Measurements from ENCODE around the gene PPP2R3B.
"Not testable (repeated sequence)": the region's sequence is repeated elsewhere in the genome, so short reads cannot be mapped to it uniquely, and the experiment has no call there.

The PPP2R3B gene

DNA sequence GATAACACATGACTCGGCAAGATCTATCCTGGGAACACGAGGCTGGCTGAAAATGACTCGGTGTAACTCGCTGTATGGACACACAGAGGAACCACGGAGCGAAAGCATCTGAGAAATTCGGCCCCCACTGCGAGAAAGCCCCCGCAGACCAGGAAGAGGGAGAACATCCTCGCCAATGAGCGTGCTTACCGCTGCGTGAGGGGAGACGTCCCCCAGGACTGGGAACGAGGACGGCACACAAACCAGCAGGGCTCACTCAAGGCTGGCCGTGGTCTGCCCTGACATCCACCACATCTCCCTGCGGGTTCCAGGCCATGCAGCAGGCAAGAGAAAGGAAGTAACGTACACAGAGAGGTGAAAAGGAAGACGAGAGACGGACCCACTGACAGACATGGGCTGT, 50.5 kb downstream of the PPP2R3B start:
- no peak for DNase-seq

DNA sequence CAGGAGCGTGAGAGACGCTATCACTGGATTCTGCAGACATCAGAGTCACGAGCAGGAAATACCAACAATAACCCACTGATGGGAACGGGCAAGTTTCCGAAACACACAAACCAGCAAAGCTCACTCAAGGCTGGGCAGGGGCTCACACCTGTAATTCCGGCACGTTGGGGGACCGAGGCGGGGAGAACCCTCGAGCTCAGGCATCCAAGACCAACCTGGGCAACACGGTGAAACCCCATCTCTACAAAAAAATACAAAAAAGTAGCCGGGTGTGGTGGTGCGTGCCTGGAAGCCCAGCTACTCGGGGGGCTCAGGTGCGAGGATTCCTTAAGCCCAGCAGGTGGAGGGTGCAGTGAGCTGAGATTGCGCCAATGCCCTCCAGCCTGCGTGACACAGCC, 51.0 kb downstream of the PPP2R3B start:
- no peak for DNase-seq

- DNase-seq, result no peak
These were observed 51.5 kb downstream of the PPP2R3B start for GRCh38 chrX:334971-335757.

DNA sequence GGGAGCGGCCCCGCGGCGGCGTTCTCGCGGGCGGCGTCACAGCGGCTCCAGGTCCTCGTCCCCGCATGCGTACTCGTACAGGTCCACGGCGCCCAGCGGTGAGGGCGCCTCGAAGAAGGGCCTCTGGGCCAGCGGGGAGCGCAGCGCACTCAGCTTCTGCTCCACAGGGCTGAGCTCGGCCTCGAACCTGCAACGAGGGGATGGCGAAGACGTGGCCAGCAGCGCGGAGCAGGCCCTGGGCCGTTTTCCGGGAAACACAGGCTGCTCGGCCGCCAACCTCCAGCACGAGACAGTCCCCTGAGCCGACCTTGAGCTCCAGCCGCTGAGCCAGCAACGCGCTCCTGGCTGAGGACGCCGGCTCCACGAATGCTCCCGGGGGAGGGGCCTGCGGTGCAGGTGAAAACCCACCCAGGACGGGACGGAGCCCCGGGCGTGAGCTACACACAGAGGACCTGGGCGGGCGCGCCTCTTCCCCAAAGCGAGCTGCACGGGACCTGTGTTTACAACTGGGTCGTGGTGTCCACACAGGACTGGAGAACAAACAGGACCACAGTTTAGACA, 52.3 kb downstream of the PPP2R3B start:
- peak in 1 of 5 donors; percentile 10 for DNase-seq

DNA sequence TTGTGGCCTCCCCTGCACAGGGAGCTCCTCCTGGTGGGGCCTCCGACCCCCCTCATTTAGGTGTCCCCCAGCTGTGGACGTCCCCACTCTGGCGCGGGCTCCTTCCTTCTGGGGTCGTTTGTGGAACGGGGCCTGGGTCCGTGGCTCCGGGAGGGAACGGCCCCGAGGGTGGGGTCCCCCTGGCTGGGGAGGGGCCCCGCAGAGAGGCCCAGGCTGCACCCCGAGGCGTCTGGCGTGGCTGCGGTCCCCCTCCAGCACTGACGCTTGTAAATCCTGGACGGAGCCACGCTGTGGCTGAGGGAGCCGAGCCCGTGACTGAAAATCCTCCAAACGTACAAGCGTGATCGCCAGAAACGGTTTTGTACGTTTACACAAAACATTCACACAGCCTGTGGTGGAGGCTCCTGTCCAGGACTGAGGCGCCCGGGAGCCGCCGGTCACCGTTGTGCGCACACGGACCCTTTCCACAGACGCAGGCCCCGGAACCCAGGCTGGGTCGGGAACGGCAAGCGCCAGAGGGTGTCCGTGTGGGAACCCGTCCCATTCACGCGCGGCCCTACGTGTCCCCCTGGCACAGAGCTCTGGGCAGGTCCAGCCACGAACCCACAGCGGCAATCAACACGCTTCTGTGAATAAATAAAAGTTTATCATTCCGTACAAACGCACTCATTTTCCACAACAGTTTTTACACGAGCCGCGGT, 52.9 kb downstream of the PPP2R3B start:
- peak in 1 of 5 donors; percentile 16 for DNase-seq

- no peak for DNase-seq
These were observed 53.6 kb downstream of the PPP2R3B start for GRCh38 chrX:332916-333610.

DNA sequence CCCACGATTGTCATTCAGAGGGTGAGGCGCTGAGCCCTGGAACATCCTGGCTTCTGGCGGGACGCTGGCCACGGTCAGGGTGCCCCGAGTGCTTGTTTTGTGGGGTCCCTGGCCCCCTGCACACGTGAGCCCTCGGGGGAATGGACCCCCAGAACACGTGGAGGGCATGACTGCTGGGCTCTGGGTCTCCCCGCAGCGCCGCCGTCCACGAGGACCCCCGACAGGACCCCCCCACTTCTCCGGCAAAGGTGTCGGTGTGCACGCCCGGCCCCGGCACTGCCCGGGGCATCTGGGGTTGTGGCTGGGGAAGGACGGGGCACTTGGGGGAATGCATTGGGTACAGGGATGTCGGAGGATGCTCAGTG, 54.2 kb downstream of the PPP2R3B start:
- DNase-seq, result no peak

DNA sequence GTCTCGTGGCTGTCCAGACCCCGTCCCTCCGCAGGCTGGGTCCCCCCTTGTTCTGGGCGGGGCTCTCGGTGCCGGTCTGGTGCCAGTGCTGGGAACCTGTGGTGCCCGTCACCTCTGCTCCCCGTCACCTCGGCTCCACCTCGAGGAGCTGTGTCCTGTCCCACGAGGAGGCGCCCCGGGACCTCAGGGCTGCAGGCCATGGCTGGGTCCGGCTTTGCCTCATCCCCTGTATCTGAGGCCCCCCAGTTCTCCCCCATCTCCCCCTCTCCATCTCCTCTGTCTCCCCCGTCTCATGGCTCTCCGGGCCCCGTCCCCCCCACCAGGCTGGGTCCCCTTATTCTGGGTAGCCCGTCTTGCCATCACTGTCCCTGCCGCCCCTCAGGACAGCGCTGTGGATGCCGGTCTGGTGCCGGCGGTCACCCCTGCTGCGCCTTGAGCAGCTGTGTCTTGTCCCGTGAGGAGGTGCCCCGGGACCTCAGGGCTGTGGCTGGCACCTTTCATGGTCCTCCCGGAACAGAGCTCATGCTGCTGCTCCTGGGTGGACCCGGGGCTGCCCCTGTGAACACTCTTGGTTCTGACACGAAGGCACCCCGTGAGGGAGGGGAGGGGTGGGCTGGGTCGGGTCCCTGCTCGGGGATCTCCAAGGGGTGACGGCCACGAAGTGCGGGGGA, 54.7 kb downstream of the PPP2R3B start:
- DNase-seq, result no peak

DNA sequence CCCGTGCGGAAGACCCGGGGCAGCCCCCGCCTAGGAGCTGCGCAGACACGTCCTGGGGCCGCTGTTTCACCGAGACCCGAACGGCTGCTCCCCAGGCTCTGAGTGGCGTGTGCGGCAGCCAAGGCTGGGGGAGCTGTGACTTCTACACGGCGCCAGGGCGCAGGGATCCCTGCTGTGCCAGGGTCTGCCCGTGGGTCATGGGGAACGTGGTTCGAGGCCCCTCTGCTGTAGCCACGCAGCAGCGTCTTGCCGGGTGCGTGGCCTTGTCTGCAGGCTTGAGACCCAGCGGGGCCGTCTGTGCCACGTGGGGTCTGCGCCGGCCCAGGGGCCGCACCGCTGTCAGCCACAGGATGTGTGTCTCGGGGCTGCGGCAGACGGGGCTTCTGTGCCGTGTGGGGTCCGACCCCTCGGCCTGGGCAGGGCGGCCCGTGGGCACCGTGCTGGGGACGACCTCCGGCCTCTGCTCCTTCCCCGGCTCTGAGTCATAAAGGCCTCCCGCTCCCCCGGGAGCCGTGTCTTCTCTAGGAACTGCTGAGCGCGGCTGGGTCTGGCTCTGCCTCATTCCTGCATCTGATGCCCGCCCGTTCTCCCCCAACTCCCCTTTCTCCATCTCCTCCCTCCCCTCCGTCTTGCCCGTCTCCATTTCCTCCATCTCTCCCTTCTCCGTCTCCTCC, 55.4 kb downstream of the PPP2R3B start:
- no peak for DNase-seq

DNA sequence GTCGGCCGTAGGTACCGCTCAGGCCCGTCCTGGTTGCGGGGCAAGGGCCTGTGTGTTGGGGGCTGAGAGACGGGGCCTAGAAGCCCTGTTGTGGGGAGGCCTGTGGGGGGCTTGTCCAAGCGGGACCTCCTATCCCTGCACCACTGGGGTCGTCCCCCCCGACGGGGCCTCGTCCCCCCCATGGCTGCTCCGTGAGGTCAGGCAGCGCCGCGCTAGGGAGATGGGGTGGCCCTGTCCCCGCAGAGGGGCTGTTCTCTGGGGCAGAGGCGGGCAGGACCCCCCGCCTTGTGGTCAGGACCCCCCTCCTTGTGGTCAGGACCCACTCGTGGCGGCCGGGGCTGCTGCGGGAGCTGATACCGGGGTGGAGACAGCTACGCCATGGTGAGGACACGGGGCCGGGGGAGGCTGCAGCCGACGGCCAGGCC, 56.0 kb downstream of the PPP2R3B start:
- DNase-seq, result no peak

GRCh38 chrX:330141-330725, 56.5 kb downstream of the PPP2R3B start:
- not testable (repeated sequence) for DNase-seq

GRCh38 chrX:329291-329910, 57.3 kb downstream of the PPP2R3B start:
- no peak for DNase-seq

GRCh38 chrX:327660-328126, 59.0 kb downstream of the PPP2R3B start:
- no peak for DNase-seq

DNA sequence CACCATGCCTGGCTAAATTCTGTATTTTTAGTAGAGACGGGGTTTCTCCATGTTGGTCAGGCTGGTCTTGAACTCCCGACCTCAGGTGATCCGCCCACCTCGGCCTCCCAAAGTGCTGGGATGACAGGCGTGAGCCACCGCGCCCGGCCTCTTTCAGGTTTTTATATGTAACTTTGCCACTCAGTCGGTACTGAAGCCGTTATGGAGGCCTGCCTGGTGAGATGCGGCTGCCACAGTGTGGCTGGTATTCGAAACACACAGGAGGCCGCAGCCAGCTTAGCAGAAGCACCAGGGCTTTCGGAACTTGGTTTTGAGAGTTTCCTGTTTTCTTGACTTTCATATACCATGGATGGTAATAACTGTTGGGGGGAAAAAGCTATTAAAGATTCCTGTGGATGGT, 62.0 kb downstream of the PPP2R3B start:
- DNase-seq, result peak in 1 of 5 donors; percentile 59

DNA sequence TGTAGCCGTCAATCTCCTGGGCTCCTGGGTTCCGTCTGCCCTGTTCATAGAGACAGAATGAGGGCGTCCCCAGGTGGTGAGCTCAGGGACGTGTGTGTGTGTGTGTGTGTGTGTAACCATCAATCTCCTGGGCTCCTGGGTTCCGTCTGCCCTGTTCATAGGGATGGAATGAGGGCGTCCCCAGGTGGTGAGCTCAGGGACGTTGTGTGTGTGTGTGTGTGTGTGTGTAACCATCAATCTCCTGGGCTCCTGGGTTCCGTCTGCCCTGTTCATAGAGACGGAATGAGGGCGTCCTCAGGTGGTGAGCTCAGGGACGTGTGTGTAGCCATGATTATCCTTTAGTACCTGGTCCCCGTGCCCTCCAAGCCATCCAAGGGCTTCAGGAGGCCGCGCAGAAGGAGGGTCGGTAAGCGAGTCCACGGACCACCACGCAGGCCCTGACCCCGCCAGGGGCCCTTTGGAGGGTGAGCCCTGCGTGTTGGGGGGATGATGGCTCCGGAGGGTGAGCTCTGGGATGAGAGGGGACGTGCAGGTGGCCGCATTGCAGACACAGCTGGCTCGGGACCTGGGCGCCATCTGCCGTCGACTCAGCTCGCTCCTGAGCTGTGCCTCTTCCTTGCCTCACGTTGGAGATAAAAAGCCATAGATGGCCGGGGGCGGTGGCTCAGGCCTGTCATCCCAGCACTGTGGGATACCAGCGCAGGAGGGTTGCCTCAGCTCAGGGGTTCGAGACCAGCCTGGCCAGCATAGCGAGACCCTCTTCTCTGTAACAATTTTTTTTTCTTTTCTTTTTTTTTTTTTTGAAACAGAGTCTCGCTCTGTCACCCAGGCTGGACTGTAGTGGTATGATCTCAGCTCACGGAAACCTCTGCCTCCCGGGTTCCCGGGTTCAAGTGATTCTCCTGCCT, 62.7 kb downstream of the PPP2R3B start:
- DNase-seq, result peak in 2 of 5 donors; percentile 47 to 59

DNA sequence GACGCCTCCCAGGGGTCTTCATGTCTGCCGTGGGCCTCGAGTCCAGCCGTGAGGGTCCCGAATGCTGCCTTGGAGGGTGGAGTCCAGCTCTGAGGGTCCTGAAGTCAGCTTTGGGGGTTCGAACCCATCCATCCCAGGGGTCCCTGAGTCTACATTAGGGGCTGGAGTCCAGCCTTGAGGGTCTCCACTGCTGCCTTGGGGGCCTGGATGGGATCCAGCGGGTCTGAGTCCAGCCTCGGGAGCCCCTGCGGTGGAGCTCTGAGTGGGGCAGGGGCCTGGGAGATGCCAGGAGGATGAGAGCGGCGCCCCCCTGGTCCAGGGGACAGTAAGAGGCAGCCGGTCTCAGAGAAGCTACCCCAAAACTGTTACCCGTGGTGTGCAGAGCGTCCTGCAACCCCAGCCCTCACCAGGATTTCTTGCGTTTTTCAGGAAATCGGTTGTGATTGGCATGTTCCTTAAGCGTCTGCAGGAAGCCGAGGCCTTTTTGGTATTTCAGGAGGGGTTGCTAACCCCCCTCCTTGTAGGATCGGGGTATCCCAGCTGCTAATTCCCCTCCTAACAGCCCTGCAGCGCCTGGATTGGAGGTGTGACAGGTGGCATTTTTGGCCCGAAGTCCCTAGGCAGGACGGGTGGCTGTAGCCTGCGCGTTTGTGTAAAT, 66.5 kb downstream of the PPP2R3B start:
- DNase-seq, result peak in 1 of 5 donors; percentile 18

DNA sequence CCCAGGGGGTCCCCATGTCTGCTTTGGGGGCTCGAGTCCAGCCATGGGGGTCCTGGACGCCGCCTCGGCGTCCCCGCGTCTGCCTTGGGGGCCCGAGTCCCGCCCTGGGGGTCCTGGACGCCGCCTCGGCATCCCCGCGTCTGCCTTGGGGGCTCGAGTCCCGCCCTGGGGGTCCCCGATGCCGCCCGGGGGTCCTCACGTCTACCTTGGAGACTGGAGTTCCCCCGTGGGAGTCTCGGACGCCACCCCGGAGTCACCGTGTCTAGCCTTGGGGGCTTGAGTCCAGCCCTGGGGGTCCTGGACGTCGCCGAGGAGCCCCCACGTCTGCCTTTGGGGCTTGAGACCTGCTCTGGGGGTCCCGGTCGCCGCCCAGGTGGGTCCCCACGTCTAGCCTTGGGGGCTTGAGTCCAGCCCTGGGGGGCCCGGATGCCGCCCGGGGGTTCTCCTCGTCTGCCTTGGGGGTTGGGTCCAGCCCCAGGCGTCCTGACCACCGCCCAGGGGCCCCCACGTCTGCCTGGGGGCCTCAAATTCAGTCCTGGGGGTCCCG, 67.1 kb downstream of the PPP2R3B start:
- DNase-seq, result peak in 1 of 5 donors; percentile 11

- peak; percentile 99 to 100 (median 99) for DNase-seq
These were observed 67.7 kb downstream of the PPP2R3B start, which contains the start of gene GTPBP6 for GRCh38 chrX:318739-319578. Gene GTPBP6 (minus strand): TSS chrX:318796. CDS start chrX:318787, 9 bp downstream.
